GM06990 (cell line): ENCODE measurements around the gene PPCDC.

ENCODE experiments used
- DNase-seq: peaks from one replicate; pipeline ENCODE4 v3.0.0-alpha.2; 2011; ENCODE audit not compliant: insufficient read length; ENCODE audit errors: extremely low read depth
- H3K27me3 ChIP-seq: replicated peaks from 2 replicates; pipeline ENCODE4 v1.6.0; 2011; ENCODE audit warnings: low read length; ENCODE audit not compliant: control insufficient read depth, insufficient read depth
- H3K36me3 ChIP-seq: 2 replicates; pipeline ENCODE4 v1.5.1; 2011; ENCODE audit warnings: low read length; ENCODE audit not compliant: control insufficient read depth, insufficient read depth
- H3K4me3 ChIP-seq: replicated peaks from 2 replicates; pipeline ENCODE4 v1.5.1; 2011; ENCODE audit warnings: low read depth, mild to moderate bottlenecking, control low read depth, low read length
- TF ChIP-seq, protein P1 (sequence below): IDR thresholded peaks from 2 replicates; pipeline ENCODE4 v1.5.1; 2011; ENCODE audit warnings: low read length, control low read depth, mild to moderate bottlenecking, inconsistent platforms; ENCODE audit not compliant: insufficient read depth, poor library complexity, severe bottlenecking

The PPCDC gene

DNA sequence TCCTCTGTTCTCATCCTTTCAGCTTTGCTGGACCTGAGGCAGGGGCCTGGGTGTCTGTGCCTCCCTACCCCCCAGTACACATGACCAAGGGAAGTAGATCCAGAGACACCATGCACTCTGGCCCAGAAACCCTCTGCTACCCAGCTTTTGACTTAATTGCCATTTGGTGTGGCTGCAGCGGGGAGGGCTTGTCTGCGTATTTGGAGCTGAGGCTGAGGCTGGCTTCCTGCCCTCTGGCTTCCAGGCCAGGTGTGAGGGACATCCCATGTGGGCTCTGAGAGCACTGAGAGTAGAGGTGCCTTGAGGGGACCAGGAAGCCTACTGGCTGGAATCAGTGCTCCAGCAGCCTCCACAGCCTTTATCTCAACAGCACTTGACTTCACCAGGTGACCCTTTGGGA is 26.9 kb downstream of the PPCDC start:
- no peak for DNase-seq
- TF ChIP-seq, protein P1, sequence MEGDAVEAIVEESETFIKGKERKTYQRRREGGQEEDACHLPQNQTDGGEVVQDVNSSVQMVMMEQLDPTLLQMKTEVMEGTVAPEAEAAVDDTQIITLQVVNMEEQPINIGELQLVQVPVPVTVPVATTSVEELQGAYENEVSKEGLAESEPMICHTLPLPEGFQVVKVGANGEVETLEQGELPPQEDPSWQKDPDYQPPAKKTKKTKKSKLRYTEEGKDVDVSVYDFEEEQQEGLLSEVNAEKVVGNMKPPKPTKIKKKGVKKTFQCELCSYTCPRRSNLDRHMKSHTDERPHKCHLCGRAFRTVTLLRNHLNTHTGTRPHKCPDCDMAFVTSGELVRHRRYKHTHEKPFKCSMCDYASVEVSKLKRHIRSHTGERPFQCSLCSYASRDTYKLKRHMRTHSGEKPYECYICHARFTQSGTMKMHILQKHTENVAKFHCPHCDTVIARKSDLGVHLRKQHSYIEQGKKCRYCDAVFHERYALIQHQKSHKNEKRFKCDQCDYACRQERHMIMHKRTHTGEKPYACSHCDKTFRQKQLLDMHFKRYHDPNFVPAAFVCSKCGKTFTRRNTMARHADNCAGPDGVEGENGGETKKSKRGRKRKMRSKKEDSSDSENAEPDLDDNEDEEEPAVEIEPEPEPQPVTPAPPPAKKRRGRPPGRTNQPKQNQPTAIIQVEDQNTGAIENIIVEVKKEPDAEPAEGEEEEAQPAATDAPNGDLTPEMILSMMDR, result no peak
- no peak overlapping the region for H3K4me3 ChIP-seq
- no peaks in the 10 kb centered on the region for H3K27me3 ChIP-seq
- H3K36me3 ChIP-seq, result peaks cover 15% of the 10 kb centered on the region

DNA sequence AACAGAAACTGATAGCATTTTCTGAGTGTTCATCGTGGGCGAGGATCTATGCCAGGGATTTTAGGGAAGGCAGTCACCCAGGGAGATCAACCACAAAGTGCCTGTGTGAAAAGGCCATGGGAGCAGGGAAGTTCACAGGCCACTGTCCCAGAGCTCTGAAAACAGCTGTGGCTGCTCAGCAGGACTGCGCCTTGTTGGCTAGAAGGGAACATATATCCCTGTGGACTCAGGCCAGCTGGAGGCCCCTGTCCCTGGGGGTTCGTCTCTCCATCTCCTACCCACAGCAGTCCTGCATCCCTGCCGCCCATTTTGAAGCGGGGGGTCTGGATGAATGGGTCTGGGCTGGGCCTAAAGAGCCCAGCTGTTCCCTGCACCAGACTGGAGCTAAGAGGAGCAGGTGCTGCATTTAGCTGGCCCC is 27.8 kb downstream of the PPCDC start:
- no peak overlapping the region for H3K4me3 ChIP-seq
- H3K36me3 ChIP-seq, result peaks cover 14% of the 10 kb centered on the region
- no peak for DNase-seq
- TF ChIP-seq, protein P1, result no peak
- H3K27me3 ChIP-seq, result no peaks in the 10 kb centered on the region

DNA sequence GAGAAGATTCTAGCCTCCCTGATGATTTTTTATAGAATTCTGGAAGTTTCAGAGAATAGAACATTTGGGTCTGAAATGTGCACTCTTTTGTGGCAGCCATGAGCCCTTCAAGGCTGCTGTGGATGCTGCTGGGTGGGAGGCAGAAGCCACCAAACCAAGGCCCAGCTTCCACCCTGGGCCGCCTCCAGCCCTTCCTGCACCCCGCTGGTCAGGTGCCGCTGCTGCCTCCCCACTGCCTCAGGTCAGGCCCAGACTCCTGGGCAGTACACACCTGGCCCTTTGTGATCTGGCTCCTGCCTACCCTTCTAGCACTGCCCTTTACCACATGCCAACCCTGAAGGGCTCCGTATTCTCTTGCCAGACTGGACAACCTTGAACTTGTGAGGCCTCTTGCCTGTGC is 28.3 kb downstream of the PPCDC start:
- no peak overlapping the region for H3K4me3 ChIP-seq

DNA sequence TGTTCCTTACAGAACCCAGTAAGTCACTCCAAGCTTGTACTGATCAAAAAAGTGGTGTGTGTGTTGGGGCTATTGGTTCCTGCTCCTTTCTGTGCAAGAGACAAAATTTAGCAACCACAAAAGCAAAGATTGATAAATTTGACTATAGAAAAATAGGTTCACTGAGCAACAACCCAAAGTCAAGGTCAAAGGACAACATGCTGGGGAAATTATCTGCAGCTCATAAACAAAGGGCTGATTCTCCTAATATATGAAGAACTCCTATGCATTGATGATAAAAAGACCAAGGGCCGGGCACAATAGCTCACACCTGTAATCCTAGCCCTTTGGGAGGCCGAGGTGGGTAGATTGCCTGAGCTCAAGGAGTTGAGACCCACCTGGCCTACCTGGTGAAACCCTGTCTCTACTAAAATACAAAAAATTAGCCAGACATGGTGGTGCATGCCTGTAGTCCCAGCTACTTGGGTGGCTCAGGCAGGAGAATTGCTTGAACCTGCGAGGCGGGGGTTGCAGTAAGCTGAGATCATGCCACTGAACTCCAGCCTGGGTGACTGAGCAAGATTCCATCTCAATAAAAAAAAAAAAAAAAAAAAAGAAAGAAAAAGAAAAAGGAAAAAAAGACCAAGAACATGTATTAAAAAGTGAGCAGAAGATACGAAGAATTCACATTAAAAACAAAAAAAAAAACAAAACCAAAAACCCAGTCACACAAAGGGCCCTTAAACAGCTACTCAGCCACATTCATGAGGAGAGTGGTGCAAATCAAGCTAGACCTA is 29.8 kb downstream of the PPCDC start:
- Histone ChIP-seq H3K4me3 (no peak overlapping the region), H3K27me3 (no peaks in the 10 kb centered on the region), H3K36me3 (peaks cover 13% of the 10 kb centered on the region)
- DNase-seq, result no peak
- TF ChIP-seq, protein P1, result no peak

More for the DNA sequence above, 28.3 kb downstream of the PPCDC start:
- Histone ChIP-seq H3K27me3 (no peaks in the 10 kb centered on the region), H3K36me3 (peaks cover 14% of the 10 kb centered on the region)
- TF ChIP-seq, protein P1, result no peak
- no peak for DNase-seq

DNA sequence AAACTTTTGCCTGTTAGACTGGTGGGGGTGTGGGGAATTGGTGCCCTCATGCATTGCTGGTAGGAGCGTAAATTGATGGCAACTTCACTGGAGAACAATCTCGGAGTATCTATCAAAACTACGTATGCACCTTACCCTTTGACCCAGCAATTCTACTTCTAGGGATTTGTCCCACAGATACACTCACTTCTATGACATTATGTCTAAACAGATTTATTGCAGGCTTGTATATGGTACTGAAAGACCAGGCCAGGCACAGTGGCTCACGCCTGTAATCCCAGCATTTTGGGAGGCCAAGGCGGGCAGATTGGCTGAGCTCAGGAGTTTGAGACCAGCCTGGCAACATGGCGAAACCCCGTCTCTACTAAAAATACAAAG is 30.3 kb downstream of the PPCDC start:
- TF ChIP-seq, protein P1, result no peak
- Histone ChIP-seq H3K27me3 (no peaks in the 10 kb centered on the region), H3K4me3 (no peak overlapping the region), H3K36me3 (peaks cover 8% of the 10 kb centered on the region)
- DNase-seq, result no peak
